ENCODE data around the gene RCBTB2. TPM values are rescaled to one million over a fixed set of nuclear protein-coding genes. Genes with fewer than 3 reads are reported as not detected.

The RCBTB2 gene
- total and polyA plus RNA-seq, 4 donors, result 4.1 to 9.0 (median 5.4) TPM

GRCh38 chr13:48496271-48497161 is 36.4 kb downstream of the RCBTB2 start:
- TF ChIP-seq CTCF (IDR thresholded peaks at IDR 0.05; ENCODE audit: low read depth, low read length, missing input control) (no peak), REST (IDR thresholded peaks at IDR 0.05) (no peak), FOXA2 (IDR thresholded peaks at IDR 0.05) (no peak), MAX (IDR thresholded peaks at IDR 0.05) (no peak), HNF4A (conservative IDR thresholded peaks at IDR 0.05) (no peak), HNF4G (IDR thresholded peaks at IDR 0.05) (no peak), YY1 (IDR thresholded peaks at IDR 0.05) (no peak), NR2F2 (IDR thresholded peaks at IDR 0.05) (no peak), SP1 (IDR thresholded peaks at IDR 0.05) (no peak), RXRA (IDR thresholded peaks at IDR 0.05) (no peak), FOXA1 (IDR thresholded peaks at IDR 0.05) (no peak), EGR1 (IDR thresholded peaks at IDR 0.05; ENCODE audit: low read depth in 2 of 2) (no peak)
- 88% methylated on average over 7 of the region's 7 CpGs for WGBS
- Histone ChIP-seq H3K27ac (ENCODE audit: low read depth in 1 of 2, low read length in 2 of 2) (no peak overlapping the region), H3K36me3 (ENCODE audit: control insufficient read depth in 4 of 4, insufficient read depth in 3 of 4, low read depth in 1 of 4, low read length in 3 of 4) (peaks cover 0 to 5% (median 2%) of the 10 kb centered on the region in 4 donors), H3K4me1 (ENCODE audit: control insufficient read depth in 4 of 4, insufficient read depth in 4 of 4, low read length in 3 of 4) (peaks cover 4 to 11% (median 9%) of the 10 kb centered on the region in 4 donors), H3K9ac (ENCODE audit: low read depth in 1 of 2, low read length in 2 of 2) (no peak overlapping the region), H3K27me3 (ENCODE audit: control insufficient read depth in 4 of 4, insufficient read depth in 4 of 4, low read length in 3 of 4) (no peaks in the 10 kb centered on the region), H3K9me3 (ENCODE audit: control insufficient read depth in 4 of 4, low read length in 3 of 4) (no peaks in the 10 kb centered on the region), H3K4me3 (ENCODE audit: low read depth in 1 of 3, low read length in 3 of 3) (no peak overlapping the region)
- DNase-seq (ENCODE audit: low spot score), result no peak

- peaks cover 4 to 11% (median 9%) of the 10 kb centered on the region in 4 donors for H3K4me1 ChIP-seq (ENCODE audit: control insufficient read depth in 4 of 4, insufficient read depth in 4 of 4, low read length in 3 of 4)
- H3K27ac ChIP-seq (ENCODE audit: low read depth in 1 of 2, low read length in 2 of 2), result no peak overlapping the region
- H3K4me3 ChIP-seq (ENCODE audit: low read depth in 1 of 3, low read length in 3 of 3), result no peak overlapping the region
- DNase-seq (ENCODE audit: low spot score), result no peak
- H3K9ac ChIP-seq (ENCODE audit: low read depth in 1 of 2, low read length in 2 of 2), result no peak overlapping the region
- H3K9me3 ChIP-seq (ENCODE audit: control insufficient read depth in 4 of 4, low read length in 3 of 4), result no peaks in the 10 kb centered on the region
- peaks cover 0 to 4% (median under 1%) of the 10 kb centered on the region in 4 donors for H3K36me3 ChIP-seq (ENCODE audit: control insufficient read depth in 4 of 4, insufficient read depth in 3 of 4, low read depth in 1 of 4, low read length in 3 of 4)
- H3K27me3 ChIP-seq (ENCODE audit: control insufficient read depth in 4 of 4, insufficient read depth in 4 of 4, low read length in 3 of 4), result no peaks in the 10 kb centered on the region
- TF ChIP-seq RXRA (IDR thresholded peaks at IDR 0.05), result no peak
- no peak for TF ChIP-seq JUND (IDR thresholded peaks at IDR 0.05)
- no peak for TF ChIP-seq RAD21 (IDR thresholded peaks at IDR 0.05)
- no peak for TF ChIP-seq MAX (IDR thresholded peaks at IDR 0.05)
- no peak for TF ChIP-seq CTCF (IDR thresholded peaks at IDR 0.05; ENCODE audit: low read depth, low read length, missing input control)
- WGBS, result 79% methylated on average over 1 of the region's 1 CpG
Observed at GRCh38 chr13:48494874-48495273, 38.0 kb downstream of the RCBTB2 start.
